Measurements from ENCODE around the gene HCRTR1. TPM values are rescaled to one million over a fixed set of nuclear protein-coding genes. Genes with fewer than 3 reads are reported as not detected.

The HCRTR1 gene
- total RNA-seq, 4 donors from 2014 or later, result 1.7 TPM; not detected in 3

GRCh38 chr1:31609514-31610118, 7.9 kb upstream of the HCRTR1 start:
- TF ChIP-seq, protein P1, sequence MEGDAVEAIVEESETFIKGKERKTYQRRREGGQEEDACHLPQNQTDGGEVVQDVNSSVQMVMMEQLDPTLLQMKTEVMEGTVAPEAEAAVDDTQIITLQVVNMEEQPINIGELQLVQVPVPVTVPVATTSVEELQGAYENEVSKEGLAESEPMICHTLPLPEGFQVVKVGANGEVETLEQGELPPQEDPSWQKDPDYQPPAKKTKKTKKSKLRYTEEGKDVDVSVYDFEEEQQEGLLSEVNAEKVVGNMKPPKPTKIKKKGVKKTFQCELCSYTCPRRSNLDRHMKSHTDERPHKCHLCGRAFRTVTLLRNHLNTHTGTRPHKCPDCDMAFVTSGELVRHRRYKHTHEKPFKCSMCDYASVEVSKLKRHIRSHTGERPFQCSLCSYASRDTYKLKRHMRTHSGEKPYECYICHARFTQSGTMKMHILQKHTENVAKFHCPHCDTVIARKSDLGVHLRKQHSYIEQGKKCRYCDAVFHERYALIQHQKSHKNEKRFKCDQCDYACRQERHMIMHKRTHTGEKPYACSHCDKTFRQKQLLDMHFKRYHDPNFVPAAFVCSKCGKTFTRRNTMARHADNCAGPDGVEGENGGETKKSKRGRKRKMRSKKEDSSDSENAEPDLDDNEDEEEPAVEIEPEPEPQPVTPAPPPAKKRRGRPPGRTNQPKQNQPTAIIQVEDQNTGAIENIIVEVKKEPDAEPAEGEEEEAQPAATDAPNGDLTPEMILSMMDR (IDR thresholded peaks at IDR 0.05; ENCODE audit: low read depth), result no peak

GRCh38 chr1:31614414-31615005, 3.0 kb upstream of the HCRTR1 start:
- TF ChIP-seq, protein P1 (IDR thresholded peaks at IDR 0.05; ENCODE audit: low read depth), result no peak

GRCh38 chr1:31615414-31615813, 2.1 kb upstream of the HCRTR1 start:
- TF ChIP-seq, protein P1 (IDR thresholded peaks at IDR 0.05; ENCODE audit: low read depth), result no peak

DNA sequence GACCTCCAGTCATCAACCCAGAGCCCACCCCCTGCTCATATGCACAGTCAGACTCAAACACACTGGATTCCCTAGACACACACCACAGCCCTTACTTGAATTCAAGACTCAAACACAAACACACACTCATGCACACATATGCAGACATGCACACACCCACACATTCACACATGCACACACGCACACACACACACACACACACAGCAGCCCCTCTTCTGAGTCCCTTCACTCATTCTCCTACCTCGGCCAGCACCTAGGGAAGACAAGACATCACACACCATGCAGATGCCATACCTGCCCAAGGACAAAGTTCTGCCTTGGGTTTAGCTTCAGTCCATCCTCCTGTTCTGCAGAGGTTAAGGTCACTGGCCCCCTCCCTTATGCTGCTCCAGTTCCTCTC, 1.6 kb upstream of the HCRTR1 start:
- TF ChIP-seq, protein P1 (IDR thresholded peaks at IDR 0.05; ENCODE audit: low read depth), result no peak

- TF ChIP-seq, protein P1 (IDR thresholded peaks at IDR 0.05; ENCODE audit: low read depth), result no peak
Observed at GRCh38 chr1:31617916-31618746, 642 bp downstream of the HCRTR1 start.

DNA sequence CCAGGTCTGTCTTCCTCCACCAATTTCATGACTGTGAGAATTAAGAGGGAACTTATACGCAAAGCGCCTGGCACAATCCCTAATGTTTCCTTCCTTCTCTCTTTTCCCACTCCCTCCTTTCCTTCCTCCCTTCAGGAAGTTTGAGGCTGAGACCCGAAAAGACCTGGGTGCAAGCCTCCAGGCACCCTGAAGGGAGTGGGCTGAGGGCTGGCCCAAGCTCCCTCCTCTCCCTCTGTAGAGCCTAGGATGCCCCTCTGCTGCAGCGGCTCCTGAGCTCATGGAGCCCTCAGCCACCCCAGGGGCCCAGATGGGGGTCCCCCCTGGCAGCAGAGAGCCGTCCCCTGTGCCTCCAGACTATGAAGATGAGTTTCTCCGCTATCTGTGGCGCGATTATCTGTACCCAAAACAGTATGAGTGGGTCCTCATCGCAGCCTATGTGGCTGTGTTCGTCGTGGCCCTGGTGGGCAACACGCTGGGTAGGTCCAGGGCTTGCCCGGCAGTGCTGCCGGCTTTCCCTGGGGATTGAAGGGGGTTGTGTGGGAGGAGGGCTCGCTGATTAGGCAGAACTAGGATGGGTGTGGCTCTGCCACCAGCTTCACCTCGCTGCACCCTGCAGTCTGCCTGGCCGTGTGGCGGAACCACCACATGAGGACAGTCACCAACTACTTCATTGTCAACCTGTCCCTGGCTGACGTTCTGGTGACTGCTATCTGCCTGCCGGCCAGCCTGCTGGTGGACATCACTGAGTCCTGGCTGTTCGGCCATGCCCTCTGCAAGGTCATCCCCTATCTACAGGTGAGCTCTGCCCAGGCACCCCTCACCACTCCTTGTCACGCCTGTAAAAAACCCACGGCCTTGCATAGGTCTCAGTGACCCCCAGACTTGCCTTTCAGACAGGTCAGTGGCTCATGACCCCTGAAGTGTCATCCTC, 1.7 kb downstream of the HCRTR1 start:
- TF ChIP-seq, protein P1 (IDR thresholded peaks at IDR 0.05; ENCODE audit: low read depth), result no peak
